B cell (primary cell): ENCODE measurements around the gene TNFRSF13B. TPM values are rescaled to one million over a fixed set of nuclear protein-coding genes. Genes with fewer than 3 reads are reported as not detected.

Experiments
- ATAC-seq: fragments of 200-7000 bp; cut with Tn5 transposase; one replicate; pipeline ENCODE4 v1.10.0; 2021; ENCODE audit warnings: low read depth, mild to moderate bottlenecking, moderate number of reproducible peaks, moderate library complexity
- CTCF ChIA-PET: fragments of 350-600 bp; sonication (Branson Sonifier 250); formaldehyde crosslinking; loops from one replicate; lab custom pipeline; 2021; ENCODE audit warnings: antibody characterized with exemption, inconsistent platforms; lab: Charles Lee
- POLR2A ChIA-PET: fragments of 350-600 bp; sonication (Branson Sonifier 250); formaldehyde crosslinking; loops from one replicate; lab custom pipeline; 2021; ENCODE audit warnings: antibody characterized with exemption; lab: Charles Lee
- DNase-seq: peaks from one replicate; pipeline ENCODE4 v3.0.0; 2013
- H2AFZ ChIP-seq: 2 replicates; pipeline ENCODE4 v1.6.1; 2012; ENCODE audit warnings: mild to moderate bottlenecking, low read depth, low read length; ENCODE audit not compliant: insufficient read depth, poor library complexity, severe bottlenecking
- H3K27ac ChIP-seq, 2 donors: 1 replicate in 1 of 2; 2 replicates in 1 of 2; pipeline ENCODE4 v1.5.1; 2012 to 2013; ENCODE audit warnings: low read length in 2 of 2, mild to moderate bottlenecking in 2 of 2, moderate library complexity in 1 of 2
- H3K27me3 ChIP-seq, 4 experiments: fragments of 200-600 bp in 1 of 4; sonication (generic) in 1 of 4; replicated peaks in 1 of 4; 1 replicate in 2 of 4; 2 replicates in 2 of 4; pipeline versions ENCODE4 v1.6.1 to v1.7.0; 2013 to 2016; ENCODE audit warnings: low read length in 3 of 4, mild to moderate bottlenecking in 2 of 4, mixed read lengths in 1 of 4, moderate library complexity in 1 of 4; ENCODE audit not compliant: insufficient read depth in 4 of 4, control insufficient read depth in 3 of 4; ENCODE audit errors: control extremely low read depth in 1 of 4
- H3K36me3 ChIP-seq, 2 experiments: replicated peaks in 1 of 2; 1 replicate in 1 of 2; 2 replicates in 1 of 2; pipeline versions ENCODE4 v1.6.1 to v1.7.1; 2013; ENCODE audit warnings: low read length in 1 of 2; ENCODE audit not compliant: insufficient read depth in 2 of 2, control insufficient read depth in 1 of 2; ENCODE audit errors: control extremely low read depth in 1 of 2, extremely low read depth in 1 of 2
- H3K4me1 ChIP-seq, 2 donors: fragments of 200-600 bp in 1 of 2; sonication (generic) in 1 of 2; 1 replicate in 1 of 2; 2 replicates in 1 of 2; pipeline versions ENCODE4 v1.5.1 to v1.6.1; 2013 to 2017; ENCODE audit warnings: low read length in 2 of 2; ENCODE audit not compliant: control insufficient read depth in 2 of 2, insufficient read depth in 2 of 2
- H3K4me2 ChIP-seq: replicated peaks from 2 replicates; pipeline ENCODE3; 2012; ENCODE audit warnings: mild to moderate bottlenecking, low read depth, low read length; ENCODE audit not compliant: poor library complexity, severe bottlenecking
- H3K4me3 ChIP-seq, 5 experiments: fragments of 200-600 bp in 1 of 5; sonication (generic) in 1 of 5; 1 replicate in 3 of 5; 2 replicates in 2 of 5; pipeline versions ENCODE4 v1.5.1 to v1.7.0; 2011 to 2016; ENCODE audit warnings: low read length in 4 of 5, mild to moderate bottlenecking in 4 of 5, low read depth in 2 of 5, control low read depth in 1 of 5, moderate library complexity in 1 of 5; ENCODE audit not compliant: insufficient read depth in 1 of 5; ENCODE audit errors: control extremely low read depth in 1 of 5, extremely low read depth in 1 of 5
- H3K79me2 ChIP-seq: fragments of 200-600 bp; sonication (generic); one replicate; pipeline ENCODE4 v1.6.0; 2016; ENCODE audit warnings: low read length; ENCODE audit not compliant: control insufficient read depth, insufficient read depth
- H3K9ac ChIP-seq: fragments of 200-600 bp; sonication (generic); 2 replicates; pipeline ENCODE4 v1.6.1; 2017; ENCODE audit warnings: mild to moderate bottlenecking, low read length, moderate library complexity
- H3K9me3 ChIP-seq, 3 donors: one replicate each; pipeline versions ENCODE4 v1.6.1 to v1.7.1; 2013; ENCODE audit warnings: low read length in 2 of 3; ENCODE audit not compliant: control insufficient read depth in 2 of 3, insufficient read depth in 1 of 3; ENCODE audit errors: control extremely low read depth in 1 of 3
- H4K20me1 ChIP-seq: 2 replicates; pipeline ENCODE4 v1.6.0; 2012; ENCODE audit warnings: mild to moderate bottlenecking, low read length; ENCODE audit not compliant: insufficient read depth, control insufficient read depth, poor library complexity, severe bottlenecking
- H3K27ac Mint-ChIP-seq: one replicate; pipeline ENCODE4 v1.8.0; 2021; ENCODE audit warnings: mixed read lengths
- H3K27me3 Mint-ChIP-seq: one replicate; pipeline ENCODE4 v1.8.0; 2021; ENCODE audit warnings: mixed read lengths
- H3K4me1 Mint-ChIP-seq: one replicate; pipeline ENCODE4 v1.8.0; 2021; ENCODE audit warnings: mixed read lengths
- H3K4me3 Mint-ChIP-seq: one replicate; pipeline ENCODE4 v1.8.0; 2021; ENCODE audit warnings: mixed read lengths
- H3K9me3 Mint-ChIP-seq: one replicate; pipeline ENCODE4 v1.8.0; 2022; ENCODE audit warnings: mixed read lengths; ENCODE audit not compliant: insufficient read depth
- CTCF ChIP-seq: fragments of 200-600 bp; IDR thresholded peaks from one replicate; pipeline ENCODE4 v1.8.0; 2022; ENCODE audit warnings: antibody characterized with exemption, mild to moderate bottlenecking
- EZH2 ChIP-seq: IDR thresholded peaks from 2 replicates; pipeline ENCODE4 v1.6.1; 2012; ENCODE audit warnings: borderline replicate concordance, low read depth, mild to moderate bottlenecking, moderate library complexity, low read length; ENCODE audit not compliant: insufficient read depth, poor library complexity, severe bottlenecking
- WGBS: methylation state at CpG from one replicate; pipeline ENCODE4 v1.1.5; 2013; ENCODE audit warnings: missing lambda C conversion rate; ENCODE audit not compliant: insufficient coverage; 5-methylcytosine and 5-hydroxymethylcytosine counted together
- intact Hi-C: fragments of 100-400 bp; cut with micrococcal nuclease; formaldehyde crosslinking; loops from one replicate; pipeline ENCODE4 v1.10.0; 2022
- polyA plus RNA-seq: library from polyadenylated mRNA; depleted of rRNA; stranded (reverse); fragments of >200 nt; gene quantifications from 2 replicates; pipeline ENCODE4 v1.2.3, GENCODE V29; 2012
- total RNA-seq, 2 donors: library from RNA; stranded (reverse); fragments of 120-200 nt in 1 of 2; gene quantifications; 1 replicate in 1 of 2; 2 replicates in 1 of 2; pipeline versions ENCODE4 v1.2.3 to v1.2.4, GENCODE V29; 2013 to 2022

Gene TNFRSF13B
- total and polyA plus RNA-seq, 2 donors (not counting 1 experiment from before 2014, with no cell fraction given), result 74.5 to 219 TPM

- H3K27me3 ChIP-seq, result peaks cover 0 to 6% (median 0%) of the 10 kb centered on the region in 4 experiments
- peaks cover 0 to 17% of the 10 kb centered on the region in 2 donors for H3K4me1 ChIP-seq
- Mint-ChIP-seq H3K4me1 (peaks cover 25% of the 10 kb centered on the region), H3K9me3 (no peaks in the 10 kb centered on the region), H3K27ac (no peak overlapping the region), H3K27me3 (peaks cover 17% of the 10 kb centered on the region), H3K4me3 (no peak overlapping the region)
- no peak overlapping the region for H3K9ac ChIP-seq
- intact Hi-C loops, result no loop called here
- H2AFZ ChIP-seq, result no peak overlapping the region
- H3K79me2 ChIP-seq, result no peaks in the 10 kb centered on the region
- POLR2A ChIA-PET, result no interaction called here
- no peaks in the 10 kb centered on the region for H3K9me3 ChIP-seq
- no peak overlapping the region for H3K27ac ChIP-seq
- no peaks in the 10 kb centered on the region for H3K36me3 ChIP-seq
- 88% methylated on average over 17 of the region's 17 CpGs for WGBS
- no peak overlapping the region for H3K4me2 ChIP-seq
- no peak for TF ChIP-seq CTCF
- TF ChIP-seq EZH2, result no peak
- H3K4me3 ChIP-seq, result no peak overlapping the region
- no peak for DNase-seq
- no peaks in the 10 kb centered on the region for H4K20me1 ChIP-seq
- ATAC-seq, result no peak
- CTCF ChIA-PET, result interaction anchor here (1.1 kb wide), 1 partner anchor 79 kb away, joined by 3 read pairs; no protein-coding TSS in a partner anchor
Observed at GRCh38 chr17:16911141-16911937, 60.6 kb downstream of the TNFRSF13B start.

GRCh38 chr17:16910341-16910740 is 61.6 kb downstream of the TNFRSF13B start:
- Histone ChIP-seq H3K4me3 (no peak overlapping the region), H2AFZ (no peak overlapping the region), H3K9me3 (no peaks in the 10 kb centered on the region), H3K79me2 (no peaks in the 10 kb centered on the region), H3K4me1 (peaks cover 0 to 9% of the 10 kb centered on the region in 2 donors), H4K20me1 (no peaks in the 10 kb centered on the region), H3K27me3 (peaks cover 0 to 6% (median 0%) of the 10 kb centered on the region in 4 experiments), H3K4me2 (no peak overlapping the region), H3K9ac (no peak overlapping the region), H3K27ac (no peak overlapping the region), H3K36me3 (no peaks in the 10 kb centered on the region)
- ChIA-PET CTCF (no interaction called here), POLR2A (no interaction called here)
- intact Hi-C loops, result no loop called here
- H3K4me1 Mint-ChIP-seq, result peaks cover 18% of the 10 kb centered on the region
- peaks cover 24% of the 10 kb centered on the region for H3K27me3 Mint-ChIP-seq
- no peak for TF ChIP-seq EZH2
- TF ChIP-seq CTCF, result no peak
- ATAC-seq (no peak), DNase-seq (no peak)
- H3K9me3 Mint-ChIP-seq, result no peaks in the 10 kb centered on the region
- 80% methylated on average over 8 of the region's 8 CpGs for WGBS
- H3K27ac Mint-ChIP-seq, result no peak overlapping the region
- H3K4me3 Mint-ChIP-seq, result no peak overlapping the region
